ENCODE results near the gene ATG13.
"Not testable (repeated sequence)": the region's sequence is repeated elsewhere in the genome, so short reads cannot be mapped to it uniquely, and the experiment has no call there.

Gene ATG13

GRCh38 chr11:46668480-46669085 is 51.2 kb downstream of the ATG13 start:
- no peak for TF ChIP-seq CTCF (IDR thresholded peaks at IDR 0.05; ENCODE audit: low read length, missing control alignments)

GRCh38 chr11:46669711-46670139 is 52.4 kb downstream of the ATG13 start:
- peak; percentile 13 for TF ChIP-seq CTCF (IDR thresholded peaks at IDR 0.05; ENCODE audit: low read length, missing control alignments)
- DNase-seq (ENCODE audit: low read depth): no peak

More at GRCh38 chr11:46668480-46669085, 51.2 kb downstream of the ATG13 start:
- H3K4me3 ChIP-seq (replicated peaks; ENCODE audit: low read depth, low read length): no peak overlapping the region
- no peak for DNase-seq (ENCODE audit: low read depth)

GRCh38 chr11:46670521-46670920 is 53.2 kb downstream of the ATG13 start:
- not testable (repeated sequence) for DNase-seq (ENCODE audit: low read depth); H3K4me3 ChIP-seq (replicated peaks; ENCODE audit: low read depth, low read length)

More at GRCh38 chr11:46669711-46670139, 52.4 kb downstream of the ATG13 start:
- H3K4me3 ChIP-seq (replicated peaks; ENCODE audit: low read depth, low read length): no peak overlapping the region

GRCh38 chr11:46671958-46672315 is 54.6 kb downstream of the ATG13 start:
- DNase-seq (ENCODE audit: low read depth): no peak
- no peak for TF ChIP-seq CTCF (IDR thresholded peaks at IDR 0.05; ENCODE audit: low read length, missing control alignments)
- H3K4me3 ChIP-seq (replicated peaks; ENCODE audit: low read depth, low read length): no peak overlapping the region

- no peak for DNase-seq (ENCODE audit: low read depth)
- H3K4me3 ChIP-seq (replicated peaks; ENCODE audit: low read depth, low read length): no peak overlapping the region
- no peak for TF ChIP-seq CTCF (IDR thresholded peaks at IDR 0.05; ENCODE audit: low read length, missing control alignments)
These were observed 55.1 kb downstream of the ATG13 start for GRCh38 chr11:46672381-46672839.

- TF ChIP-seq CTCF (IDR thresholded peaks at IDR 0.05; ENCODE audit: low read length, missing control alignments): no peak
- H3K4me3 ChIP-seq (replicated peaks; ENCODE audit: low read depth, low read length): no peak overlapping the region
- no peak for DNase-seq (ENCODE audit: low read depth)
These were observed 56.5 kb downstream of the ATG13 start for GRCh38 chr11:46673713-46674462.

- DNase-seq (ENCODE audit: low read depth): no peak
- H3K4me3 ChIP-seq (replicated peaks; ENCODE audit: low read depth, low read length): no peak overlapping the region
- TF ChIP-seq CTCF (IDR thresholded peaks at IDR 0.05; ENCODE audit: low read length, missing control alignments): no peak
These were observed 57.3 kb downstream of the ATG13 start for GRCh38 chr11:46674463-46675287.
